K562 (cell line): Measurements from ENCODE around the gene SP2. TPM values are rescaled to one million over a fixed set of nuclear protein-coding genes. Genes with fewer than 3 reads are reported as not detected.

ENCODE experiments used
- COPS2 ChIP-seq: fragments of 450-650 bp; conservative IDR thresholded peaks from 2 replicates; pipeline ENCODE4 v1.6.1; 2016; ENCODE audit warnings: mild to moderate bottlenecking, moderate library complexity
- LCOR ChIP-seq: sonication (generic); formaldehyde crosslinking; IDR thresholded peaks from 2 replicates; pipeline ENCODE4 v1.8.0; 2022; ENCODE audit warnings: mild to moderate bottlenecking, missing genetic modification reagents
- MCM5 ChIP-seq: fragments of 450-650 bp; IDR thresholded peaks from 2 replicates; pipeline ENCODE4 v1.6.1; 2016; ENCODE audit warnings: low read depth
- PPARD ChIP-seq: fragments of 250-450 bp; sonication (Bioruptor Pico); IDR thresholded peaks from 2 replicates; pipeline ENCODE4 v1.8.0; 2022; ENCODE audit warnings: inconsistent platforms, mild to moderate bottlenecking, moderate library complexity
- RAD21 ChIP-seq, 2 experiments: fragments of 250-450 bp in 1 of 2; fragments of 450-650 bp in 1 of 2; sonication (Bioruptor Pico) in 1 of 2; formaldehyde crosslinking in 1 of 2; IDR thresholded peaks in 1 of 2; conservative IDR thresholded peaks in 1 of 2; 2 replicates each; pipeline versions ENCODE4 v1.4.0 to v1.8.0; 2020 to 2022; ENCODE audit warnings: mild to moderate bottlenecking in 2 of 2, moderate library complexity in 1 of 2
- SMAD3 ChIP-seq: fragments of 450-650 bp; formaldehyde crosslinking; conservative IDR thresholded peaks from 2 replicates; pipeline ENCODE4 v1.4.0; 2020; ENCODE audit warnings: mild to moderate bottlenecking
- ZNF436 ChIP-seq: fragments of 250-450, 450-650 bp; sonication (Bioruptor Pico); formaldehyde crosslinking; IDR thresholded peaks from 2 replicates; pipeline ENCODE4 v1.7.0; 2020; ENCODE audit warnings: mild to moderate bottlenecking
- polyA plus RNA-seq, 8 experiments: library from polyadenylated mRNA; depleted of rRNA in 4 of 8; stranded (reverse) in 5 of 8; unstranded in 3 of 8; fragments of >200 nt; fragmentation: Nextera tagmentation in 2 of 8; fragmentation: Illumina TruSeq in 1 of 8; extraction: Ambion mirVana in 2 of 8; extraction: Trizol in 1 of 8; gene quantifications; 2 replicates each; pipeline versions ENCODE4 v1.2.1 to v1.2.3, GENCODE V29; 2011 to 2014; ENCODE audit warnings: inconsistent platforms in 1 of 8, missing spikeins in 1 of 8
- total RNA-seq, 7 experiments: library from RNA; depleted of rRNA in 6 of 7; stranded (reverse); fragments of >200 nt in 6 of 7; fragmentation: Illumina TruSeq in 2 of 7; extraction: Trizol in 2 of 7; gene quantifications; 2 replicates each; pipeline versions ENCODE4 v1.2.1 to v1.2.3, GENCODE V29; 2011 to 2021; ENCODE audit warnings: low replicate concordance in 1 of 7
- TF ChIP-seq, protein P1 (sequence below): fragments of 200-400 bp; formaldehyde crosslinking; IDR thresholded peaks from 2 replicates; pipeline ENCODE4 v1.6.1; 2017; ENCODE audit warnings: mild to moderate bottlenecking, low read depth, low read length, moderate library complexity
- TF ChIP-seq, protein P2 (sequence below): fragments of 450-650 bp; IDR thresholded peaks from 2 replicates; pipeline ENCODE4 v1.6.1; 2016; ENCODE audit warnings: antibody characterized with exemption
- TF ChIP-seq, protein P3 (sequence below), 2 experiments: fragments of 450-650 bp in 1 of 2; sonication (generic) in 1 of 2; formaldehyde crosslinking in 1 of 2; IDR thresholded peaks in 1 of 2; conservative IDR thresholded peaks in 1 of 2; 2 replicates each; pipeline versions ENCODE4 v1.6.1 to v1.8.1; 2016 to 2023; ENCODE audit warnings: mild to moderate bottlenecking in 2 of 2, moderate library complexity in 2 of 2, inconsistent platforms in 1 of 2, missing genetic modification reagents in 1 of 2
- TF ChIP-seq, protein P4 (sequence below): fragments of 250-450 bp; sonication (Bioruptor Pico); IDR thresholded peaks from 2 replicates; pipeline ENCODE4 v1.8.0; 2021; ENCODE audit warnings: moderate library complexity, mild to moderate bottlenecking, inconsistent platforms
- TF ChIP-seq, protein P5 (sequence below), 2 experiments: fragments of 450-650 bp; formaldehyde crosslinking in 1 of 2; IDR thresholded peaks; 2 replicates each; pipeline versions ENCODE4 v1.4.0 to v1.6.1; 2014 to 2020; ENCODE audit warnings: mild to moderate bottlenecking in 2 of 2, borderline replicate concordance in 1 of 2, low read depth in 1 of 2

The SP2 gene
- total and polyA plus RNA-seq, 9 of the 15 experiments (the other 6 are each of a cell fraction or from before 2014, with no cell fraction given), result 0.77 to 22.3 (median 2.3) TPM

DNA sequence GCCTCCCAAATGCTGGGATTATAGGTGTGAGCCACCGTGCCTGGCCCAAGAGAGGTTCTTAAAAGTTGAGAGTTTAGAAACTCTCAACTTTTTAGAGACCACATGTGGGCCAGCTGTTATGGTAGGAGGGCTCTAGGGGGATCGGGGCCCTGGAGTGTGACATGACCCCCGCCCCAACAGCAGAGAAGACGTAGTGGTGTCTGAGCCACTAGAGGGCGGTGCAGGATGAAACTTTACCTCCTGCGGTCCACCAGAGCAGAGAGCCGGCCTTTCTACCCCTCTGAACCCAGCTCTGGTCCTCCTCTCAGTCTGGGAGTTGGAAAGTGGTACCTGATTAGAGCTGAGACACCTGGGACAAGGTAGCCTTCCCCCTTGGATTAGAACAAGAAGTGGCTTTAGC, 82.3 kb downstream of the SP2 start (continued):
- TF ChIP-seq ZNF436 (CRISPR knock-in tag) (no peak), SMAD3 (CRISPR knock-in tag) (no peak), COPS2 (no peak), MCM5 (no peak), LCOR (no peak), RAD21 (CRISPR knock-in tag; conservative IDR thresholded peaks at IDR 0.05 in 1 of 2, IDR thresholded peaks at IDR 0.05 in 1 of 2) (peak; percentile 78 to 85), PPARD (CRISPR knock-in tag) (no peak)
- TF ChIP-seq, protein P1, sequence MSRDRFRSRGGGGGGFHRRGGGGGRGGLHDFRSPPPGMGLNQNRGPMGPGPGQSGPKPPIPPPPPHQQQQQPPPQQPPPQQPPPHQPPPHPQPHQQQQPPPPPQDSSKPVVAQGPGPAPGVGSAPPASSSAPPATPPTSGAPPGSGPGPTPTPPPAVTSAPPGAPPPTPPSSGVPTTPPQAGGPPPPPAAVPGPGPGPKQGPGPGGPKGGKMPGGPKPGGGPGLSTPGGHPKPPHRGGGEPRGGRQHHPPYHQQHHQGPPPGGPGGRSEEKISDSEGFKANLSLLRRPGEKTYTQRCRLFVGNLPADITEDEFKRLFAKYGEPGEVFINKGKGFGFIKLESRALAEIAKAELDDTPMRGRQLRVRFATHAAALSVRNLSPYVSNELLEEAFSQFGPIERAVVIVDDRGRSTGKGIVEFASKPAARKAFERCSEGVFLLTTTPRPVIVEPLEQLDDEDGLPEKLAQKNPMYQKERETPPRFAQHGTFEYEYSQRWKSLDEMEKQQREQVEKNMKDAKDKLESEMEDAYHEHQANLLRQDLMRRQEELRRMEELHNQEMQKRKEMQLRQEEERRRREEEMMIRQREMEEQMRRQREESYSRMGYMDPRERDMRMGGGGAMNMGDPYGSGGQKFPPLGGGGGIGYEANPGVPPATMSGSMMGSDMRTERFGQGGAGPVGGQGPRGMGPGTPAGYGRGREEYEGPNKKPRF, result no peak
- TF ChIP-seq, protein P2, sequence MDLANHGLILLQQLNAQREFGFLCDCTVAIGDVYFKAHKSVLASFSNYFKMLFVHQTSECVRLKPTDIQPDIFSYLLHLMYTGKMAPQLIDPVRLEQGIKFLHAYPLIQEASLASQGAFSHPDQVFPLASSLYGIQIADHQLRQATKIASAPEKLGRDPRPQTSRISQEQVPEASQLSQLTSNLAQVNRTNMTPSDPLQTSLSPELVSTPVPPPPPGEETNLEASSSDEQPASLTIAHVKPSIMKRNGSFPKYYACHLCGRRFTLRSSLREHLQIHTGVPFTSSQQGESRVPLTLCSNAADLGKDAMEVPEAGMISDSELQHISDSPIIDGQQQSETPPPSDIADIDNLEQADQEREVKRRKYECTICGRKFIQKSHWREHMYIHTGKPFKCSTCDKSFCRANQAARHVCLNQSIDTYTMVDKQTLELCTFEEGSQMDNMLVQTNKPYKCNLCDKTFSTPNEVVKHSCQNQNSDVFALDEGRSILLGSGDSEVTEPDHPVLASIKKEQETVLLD, result no peak
- TF ChIP-seq, protein P3, sequence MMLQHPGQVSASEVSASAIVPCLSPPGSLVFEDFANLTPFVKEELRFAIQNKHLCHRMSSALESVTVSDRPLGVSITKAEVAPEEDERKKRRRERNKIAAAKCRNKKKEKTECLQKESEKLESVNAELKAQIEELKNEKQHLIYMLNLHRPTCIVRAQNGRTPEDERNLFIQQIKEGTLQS (IDR thresholded peaks at IDR 0.05), result no peak
- TF ChIP-seq, protein P3 (CRISPR knock-in tag; conservative IDR thresholded peaks at IDR 0.05), result no peak
- TF ChIP-seq, protein P4, sequence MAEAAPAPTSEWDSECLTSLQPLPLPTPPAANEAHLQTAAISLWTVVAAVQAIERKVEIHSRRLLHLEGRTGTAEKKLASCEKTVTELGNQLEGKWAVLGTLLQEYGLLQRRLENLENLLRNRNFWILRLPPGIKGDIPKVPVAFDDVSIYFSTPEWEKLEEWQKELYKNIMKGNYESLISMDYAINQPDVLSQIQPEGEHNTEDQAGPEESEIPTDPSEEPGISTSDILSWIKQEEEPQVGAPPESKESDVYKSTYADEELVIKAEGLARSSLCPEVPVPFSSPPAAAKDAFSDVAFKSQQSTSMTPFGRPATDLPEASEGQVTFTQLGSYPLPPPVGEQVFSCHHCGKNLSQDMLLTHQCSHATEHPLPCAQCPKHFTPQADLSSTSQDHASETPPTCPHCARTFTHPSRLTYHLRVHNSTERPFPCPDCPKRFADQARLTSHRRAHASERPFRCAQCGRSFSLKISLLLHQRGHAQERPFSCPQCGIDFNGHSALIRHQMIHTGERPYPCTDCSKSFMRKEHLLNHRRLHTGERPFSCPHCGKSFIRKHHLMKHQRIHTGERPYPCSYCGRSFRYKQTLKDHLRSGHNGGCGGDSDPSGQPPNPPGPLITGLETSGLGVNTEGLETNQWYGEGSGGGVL (CRISPR knock-in tag), result no peak
- TF ChIP-seq, protein P5, sequence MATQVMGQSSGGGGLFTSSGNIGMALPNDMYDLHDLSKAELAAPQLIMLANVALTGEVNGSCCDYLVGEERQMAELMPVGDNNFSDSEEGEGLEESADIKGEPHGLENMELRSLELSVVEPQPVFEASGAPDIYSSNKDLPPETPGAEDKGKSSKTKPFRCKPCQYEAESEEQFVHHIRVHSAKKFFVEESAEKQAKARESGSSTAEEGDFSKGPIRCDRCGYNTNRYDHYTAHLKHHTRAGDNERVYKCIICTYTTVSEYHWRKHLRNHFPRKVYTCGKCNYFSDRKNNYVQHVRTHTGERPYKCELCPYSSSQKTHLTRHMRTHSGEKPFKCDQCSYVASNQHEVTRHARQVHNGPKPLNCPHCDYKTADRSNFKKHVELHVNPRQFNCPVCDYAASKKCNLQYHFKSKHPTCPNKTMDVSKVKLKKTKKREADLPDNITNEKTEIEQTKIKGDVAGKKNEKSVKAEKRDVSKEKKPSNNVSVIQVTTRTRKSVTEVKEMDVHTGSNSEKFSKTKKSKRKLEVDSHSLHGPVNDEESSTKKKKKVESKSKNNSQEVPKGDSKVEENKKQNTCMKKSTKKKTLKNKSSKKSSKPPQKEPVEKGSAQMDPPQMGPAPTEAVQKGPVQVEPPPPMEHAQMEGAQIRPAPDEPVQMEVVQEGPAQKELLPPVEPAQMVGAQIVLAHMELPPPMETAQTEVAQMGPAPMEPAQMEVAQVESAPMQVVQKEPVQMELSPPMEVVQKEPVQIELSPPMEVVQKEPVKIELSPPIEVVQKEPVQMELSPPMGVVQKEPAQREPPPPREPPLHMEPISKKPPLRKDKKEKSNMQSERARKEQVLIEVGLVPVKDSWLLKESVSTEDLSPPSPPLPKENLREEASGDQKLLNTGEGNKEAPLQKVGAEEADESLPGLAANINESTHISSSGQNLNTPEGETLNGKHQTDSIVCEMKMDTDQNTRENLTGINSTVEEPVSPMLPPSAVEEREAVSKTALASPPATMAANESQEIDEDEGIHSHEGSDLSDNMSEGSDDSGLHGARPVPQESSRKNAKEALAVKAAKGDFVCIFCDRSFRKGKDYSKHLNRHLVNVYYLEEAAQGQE (IDR thresholded peaks at IDR 0.05; ENCODE audit: borderline replicate concordance), result peak; percentile 70
- TF ChIP-seq, protein P5 (CRISPR knock-in tag; IDR thresholded peaks at IDR 0.05; ENCODE audit: low read depth), result no peak
